ENCODE data around the gene HIVEP3.

- no peak for TF ChIP-seq CTCF (IDR thresholded peaks at IDR 0.05)
- TF ChIP-seq POLR2A (IDR thresholded peaks at IDR 0.05): no peak
- no peak for TF ChIP-seq POLR2AphosphoS5 (IDR thresholded peaks at IDR 0.05; ENCODE audit: insufficient read depth in 1 of 2, low read depth in 1 of 2)
These were observed 352.3 kb downstream of the HIVEP3 start for GRCh38 chr1:41566274-41566885.
